Measurements from ENCODE around the gene TICAM1. TPM values are rescaled to one million over a fixed set of nuclear protein-coding genes. Genes with fewer than 3 reads are reported as not detected.
"Not testable (repeated sequence)": the region's sequence is repeated elsewhere in the genome, so short reads cannot be mapped to it uniquely, and the experiment has no call there.

Gene TICAM1
- total and polyA plus RNA-seq, 4 donors = 2.1 to 8.6 (median 5.5) TPM

- TF ChIP-seq CTCF (IDR thresholded peaks at IDR 0.05; ENCODE audit: low read depth, low read length, missing input control) = peak; percentile 99
- peak; percentile 68 for TF ChIP-seq TAF1 (conservative IDR thresholded peaks at IDR 0.05)
- TF ChIP-seq JUND (IDR thresholded peaks at IDR 0.05) = peak; percentile 20 to 31
Observed at GRCh38 chr19:4791183-4792018, 40.1 kb downstream of the TICAM1 start, which contains the start of gene FEM1A (continued).

- not testable (repeated sequence) for H3K27ac ChIP-seq (ENCODE audit: low read depth in 1 of 2, low read length in 2 of 2); H3K4me3 ChIP-seq (ENCODE audit: low read depth in 1 of 3, low read length in 3 of 3); H3K36me3 ChIP-seq (ENCODE audit: control insufficient read depth in 4 of 4, insufficient read depth in 3 of 4, low read depth in 1 of 4, low read length in 3 of 4); H3K27me3 ChIP-seq (ENCODE audit: control insufficient read depth in 4 of 4, insufficient read depth in 4 of 4, low read length in 3 of 4); H3K9ac ChIP-seq (ENCODE audit: low read depth in 1 of 2, low read length in 2 of 2); H3K4me1 ChIP-seq (ENCODE audit: control insufficient read depth in 4 of 4, insufficient read depth in 4 of 4, low read length in 3 of 4); DNase-seq (ENCODE audit: low spot score); H3K9me3 ChIP-seq (ENCODE audit: control insufficient read depth in 4 of 4, low read length in 3 of 4)
- 77% methylated on average over 5 of the region's 6 CpGs for WGBS
Observed at GRCh38 chr19:4786412-4787016, 45.0 kb downstream of the TICAM1 start.

- no peak overlapping the region for H3K27ac ChIP-seq (ENCODE audit: low read depth in 1 of 2, low read length in 2 of 2)
- H3K36me3 ChIP-seq (ENCODE audit: control insufficient read depth in 4 of 4, insufficient read depth in 3 of 4, low read depth in 1 of 4, low read length in 3 of 4) = no peaks in the 10 kb centered on the region
- H3K9me3 ChIP-seq (ENCODE audit: control insufficient read depth in 4 of 4, low read length in 3 of 4) = peaks cover 0 to 2% (median 0%) of the 10 kb centered on the region in 4 donors
- H3K4me3 ChIP-seq (ENCODE audit: low read depth in 1 of 3, low read length in 3 of 3) = no peak overlapping the region
- TF ChIP-seq ATF3 (IDR thresholded peaks at IDR 0.05) (no peak), HNF4A (conservative IDR thresholded peaks at IDR 0.05) (no peak), EGR1 (IDR thresholded peaks at IDR 0.05; ENCODE audit: low read depth in 2 of 2) (no peak), HNF4G (IDR thresholded peaks at IDR 0.05) (no peak), JUND (IDR thresholded peaks at IDR 0.05) (no peak), FOXA1 (IDR thresholded peaks at IDR 0.05) (no peak)
- no peaks in the 10 kb centered on the region for H3K4me1 ChIP-seq (ENCODE audit: control insufficient read depth in 4 of 4, insufficient read depth in 4 of 4, low read length in 3 of 4)
- no peaks in the 10 kb centered on the region for H3K27me3 ChIP-seq (ENCODE audit: control insufficient read depth in 4 of 4, insufficient read depth in 4 of 4, low read length in 3 of 4)
- H3K9ac ChIP-seq (ENCODE audit: low read depth in 1 of 2, low read length in 2 of 2) = no peak overlapping the region
- WGBS = 65% methylated on average over 3 of the region's 3 CpGs
- no peak for DNase-seq (ENCODE audit: low spot score)
Observed at GRCh38 chr19:4781801-4782200, 49.7 kb downstream of the TICAM1 start.

- WGBS = 72% methylated on average over 6 of the region's 6 CpGs
Observed at GRCh38 chr19:4780860-4781259, 50.7 kb downstream of the TICAM1 start.

More at GRCh38 chr19:4780860-4781259, 50.7 kb downstream of the TICAM1 start:
- Histone ChIP-seq H3K4me3 (ENCODE audit: low read depth in 1 of 3, low read length in 3 of 3) (no peak overlapping the region), H3K4me1 (ENCODE audit: control insufficient read depth in 4 of 4, insufficient read depth in 4 of 4, low read length in 3 of 4) (no peaks in the 10 kb centered on the region), H3K27me3 (ENCODE audit: control insufficient read depth in 4 of 4, insufficient read depth in 4 of 4, low read length in 3 of 4) (no peaks in the 10 kb centered on the region), H3K36me3 (ENCODE audit: control insufficient read depth in 4 of 4, insufficient read depth in 3 of 4, low read depth in 1 of 4, low read length in 3 of 4) (no peaks in the 10 kb centered on the region), H3K27ac (ENCODE audit: low read depth in 1 of 2, low read length in 2 of 2) (no peak overlapping the region), H3K9ac (ENCODE audit: low read depth in 1 of 2, low read length in 2 of 2) (no peak overlapping the region), H3K9me3 (ENCODE audit: control insufficient read depth in 4 of 4, low read length in 3 of 4) (peaks cover 0 to 2% (median 0%) of the 10 kb centered on the region in 4 donors)
- TF ChIP-seq RAD21 (IDR thresholded peaks at IDR 0.05) = no peak
- TF ChIP-seq FOXA2 (IDR thresholded peaks at IDR 0.05) = no peak
- no peak for TF ChIP-seq JUND (IDR thresholded peaks at IDR 0.05)
- no peak for TF ChIP-seq YY1 (IDR thresholded peaks at IDR 0.05)
- no peak for TF ChIP-seq ATF3 (IDR thresholded peaks at IDR 0.05)
- TF ChIP-seq REST (IDR thresholded peaks at IDR 0.05) = no peak
- no peak for DNase-seq (ENCODE audit: low spot score)

Measured in liver (tissue), 9 donors.